HFFc6 (cell line): Measurements from ENCODE around the gene NEB. TPM values are rescaled to one million over a fixed set of nuclear protein-coding genes. Genes with fewer than 3 reads are reported as not detected.

Source experiments
- DNase-seq: peaks from one replicate; pipeline ENCODE4 v3.0.0-alpha.2; 2018
- H3K27ac Mint-ChIP-seq: 2 replicates; pipeline ENCODE4 v1.8.0; 2020; ENCODE audit warnings: mild to moderate bottlenecking, mixed read lengths
- H3K27me3 Mint-ChIP-seq: 2 replicates; pipeline ENCODE4 v1.8.0; 2021; ENCODE audit warnings: mild to moderate bottlenecking, moderate library complexity, mixed read lengths; ENCODE audit not compliant: insufficient read depth
- H3K36me3 Mint-ChIP-seq: 2 replicates; pipeline ENCODE4 v1.8.0; 2021; ENCODE audit warnings: low read depth, mixed read lengths
- H3K4me1 Mint-ChIP-seq: 2 replicates; pipeline ENCODE4 v1.8.0; 2020; ENCODE audit warnings: low read depth, mixed read lengths
- H3K4me3 Mint-ChIP-seq: 2 replicates; pipeline ENCODE4 v1.8.0; 2020; ENCODE audit warnings: mild to moderate bottlenecking, moderate library complexity, mixed read lengths
- H3K9me3 Mint-ChIP-seq: 2 replicates; pipeline ENCODE4 v1.8.0; 2020; ENCODE audit warnings: mild to moderate bottlenecking, mixed read lengths
- CTCF ChIP-seq: fragments of 200-600 bp; sonication (generic); IDR thresholded peaks from 2 replicates; pipeline ENCODE4 v1.5.0; 2021; ENCODE audit warnings: antibody characterized with exemption, mild to moderate bottlenecking
- total RNA-seq, 6 experiments: library from RNA; stranded (reverse); fragmentation: NEBNext Ultra II Directional; extraction: Animal tissue kit (Norgen Biotek cat#: 25700); gene quantifications; 2 replicates in 1 of 6; 3 replicates in 5 of 6; pipeline ENCODE4 v1.2.3, GENCODE V29; 2021

The NEB gene
- total RNA-seq, 6 experiments from 2014 or later: under 0.01 TPM; not detected in 5

- H3K27ac Mint-ChIP-seq: no peak overlapping the region
- no peak for TF ChIP-seq CTCF
- no peaks in the 10 kb centered on the region for H3K9me3 Mint-ChIP-seq
- no peaks in the 10 kb centered on the region for H3K4me1 Mint-ChIP-seq
- no peak for DNase-seq
- H3K36me3 Mint-ChIP-seq: no peaks in the 10 kb centered on the region
- H3K27me3 Mint-ChIP-seq: peaks cover 2% of the 10 kb centered on the region
- no peak overlapping the region for H3K4me3 Mint-ChIP-seq
Measured at GRCh38 chr2:151630372-151630771, 103.9 kb downstream of the NEB start.

- Mint-ChIP-seq H3K27me3 (no peaks in the 10 kb centered on the region; the same call in 1 of the 2 replicates), H3K27ac (no peak overlapping the region), H3K4me1 (no peaks in the 10 kb centered on the region), H3K4me3 (no peak overlapping the region), H3K36me3 (no peaks in the 10 kb centered on the region), H3K9me3 (no peaks in the 10 kb centered on the region)
- no peak for DNase-seq
- no peak for TF ChIP-seq CTCF
Measured at GRCh38 chr2:151627353-151627752, 106.9 kb downstream of the NEB start.

- DNase-seq: no peak
- Mint-ChIP-seq H3K27ac (no peak overlapping the region), H3K4me1 (no peaks in the 10 kb centered on the region), H3K36me3 (no peaks in the 10 kb centered on the region), H3K4me3 (no peak overlapping the region), H3K9me3 (no peaks in the 10 kb centered on the region), H3K27me3 (no peaks in the 10 kb centered on the region; the same call in 1 of the 2 replicates)
- TF ChIP-seq CTCF: no peak
Measured at GRCh38 chr2:151624271-151624670, 110.0 kb downstream of the NEB start.

- no peaks in the 10 kb centered on the region for H3K4me1 Mint-ChIP-seq
- no peak overlapping the region for H3K27ac Mint-ChIP-seq
- TF ChIP-seq CTCF: no peak
- DNase-seq: no peak
- H3K27me3 Mint-ChIP-seq: no peaks in the 10 kb centered on the region; the same call in 1 of the 2 replicates
- H3K4me3 Mint-ChIP-seq: no peak overlapping the region
- no peaks in the 10 kb centered on the region for H3K36me3 Mint-ChIP-seq
- H3K9me3 Mint-ChIP-seq: no peaks in the 10 kb centered on the region
Measured at GRCh38 chr2:151623631-151624030, 110.6 kb downstream of the NEB start.

- no peaks in the 10 kb centered on the region for H3K4me1 Mint-ChIP-seq
- H3K36me3 Mint-ChIP-seq: no peaks in the 10 kb centered on the region
- no peak overlapping the region for H3K27ac Mint-ChIP-seq
- no peak for DNase-seq
- H3K9me3 Mint-ChIP-seq: no peaks in the 10 kb centered on the region
- no peak overlapping the region for H3K4me3 Mint-ChIP-seq
- TF ChIP-seq CTCF: no peak
- no peaks in the 10 kb centered on the region for H3K27me3 Mint-ChIP-seq
Measured at GRCh38 chr2:151620761-151621160, 113.5 kb downstream of the NEB start.
